Neural progenitor cell (in vitro differentiated cells): Measurements from ENCODE around the gene CADM1. TPM values are rescaled to one million over a fixed set of nuclear protein-coding genes. Genes with fewer than 3 reads are reported as not detected.

Source experiments
- DNase-seq: peaks from one replicate; pipeline ENCODE4 v3.0.0-alpha.2; 2016; ENCODE audit warnings: low spot score
- H2AFZ ChIP-seq: fragments of 200-600 bp; sonication (generic); replicated peaks from 2 replicates; pipeline ENCODE4 v1.6.1; 2016; ENCODE audit warnings: antibody characterized with exemption
- H3F3A ChIP-seq: fragments of 200-600 bp; sonication (generic); 2 replicates; pipeline ENCODE4 v1.6.1; 2016; ENCODE audit warnings: antibody characterized with exemption, low read depth
- H3K27ac ChIP-seq: fragments of 200-600 bp; sonication (generic); 2 replicates; pipeline ENCODE4 v1.5.1; 2016; ENCODE audit warnings: mild to moderate bottlenecking
- H3K27me3 ChIP-seq: fragments of 200-600 bp; sonication (generic); 2 replicates; pipeline ENCODE4 v1.6.1; 2016; ENCODE audit warnings: mild to moderate bottlenecking, moderate library complexity
- H3K36me3 ChIP-seq: fragments of 200-600 bp; sonication (generic); 2 replicates; pipeline ENCODE4 v1.5.1; 2016
- H3K4me1 ChIP-seq: fragments of 200-600 bp; sonication (generic); 2 replicates; pipeline ENCODE4 v1.6.1; 2016; ENCODE audit warnings: mixed run types
- H3K4me2 ChIP-seq: fragments of 200-600 bp; sonication (generic); 2 replicates; pipeline ENCODE4 v1.6.1; 2016
- H3K4me3 ChIP-seq: fragments of 200-600 bp; sonication (generic); 2 replicates; pipeline ENCODE4 v1.5.1; 2016
- H3K79me2 ChIP-seq: fragments of 200-600 bp; sonication (generic); 2 replicates; pipeline ENCODE4 v1.6.1; 2016; ENCODE audit warnings: low read depth
- H3K9ac ChIP-seq: fragments of 200-600 bp; sonication (generic); 2 replicates; pipeline ENCODE4 v1.6.1; 2016
- H3K9me3 ChIP-seq: fragments of 200-600 bp; sonication (generic); 2 replicates; pipeline ENCODE4 v1.5.1; 2016; ENCODE audit warnings: low read depth
- H4K20me1 ChIP-seq: fragments of 200-600 bp; sonication (generic); 2 replicates; pipeline ENCODE4 v1.6.1; 2016; ENCODE audit warnings: low read depth
- H3K27ac Mint-ChIP-seq: 3 replicates; pipeline ENCODE4 v1.8.0; 2021; ENCODE audit warnings: mixed read lengths
- H3K27me3 Mint-ChIP-seq: 2 replicates; pipeline ENCODE4 v1.8.0; 2022; ENCODE audit warnings: low read depth, mild to moderate bottlenecking, inconsistent platforms, moderate library complexity, mixed read lengths; ENCODE audit not compliant: insufficient read depth
- H3K36me3 Mint-ChIP-seq: 3 replicates; pipeline ENCODE4 v1.8.0; 2021; ENCODE audit warnings: mixed read lengths
- H3K4me1 Mint-ChIP-seq: 3 replicates; pipeline ENCODE4 v1.8.0; 2021; ENCODE audit warnings: mixed read lengths
- H3K4me3 Mint-ChIP-seq: 3 replicates; pipeline ENCODE4 v1.8.0; 2021; ENCODE audit warnings: mild to moderate bottlenecking, moderate library complexity, mixed read lengths
- H3K9me3 Mint-ChIP-seq: 3 replicates; pipeline ENCODE4 v1.8.0; 2020; ENCODE audit warnings: mixed read lengths
- EZH2 ChIP-seq: fragments of 200-600 bp; sonication (generic); IDR thresholded peaks from 2 replicates; pipeline ENCODE4 v1.6.1; 2017; ENCODE audit warnings: antibody characterized with exemption, mild to moderate bottlenecking, moderate library complexity
- EZH2phosphoT487 ChIP-seq: fragments of 200-600 bp; sonication (generic); IDR thresholded peaks from 2 replicates; pipeline ENCODE4 v1.6.1; 2017; ENCODE audit warnings: antibody characterized with exemption
- total RNA-seq: library from RNA; depleted of rRNA; stranded (reverse); fragments of >200 nt; gene quantifications from 2 replicates; pipeline ENCODE4 v1.2.3, GENCODE V29; 2015; ENCODE audit warnings: low replicate concordance
- TF ChIP-seq, protein P1 (sequence below): fragments of 200-600 bp; sonication (generic); IDR thresholded peaks from 2 replicates; pipeline ENCODE4 v1.5.1; 2017; ENCODE audit warnings: antibody characterized with exemption, mild to moderate bottlenecking

CADM1 gene
- total RNA-seq, 1 donor from 2014 or later: 123 TPM

DNA sequence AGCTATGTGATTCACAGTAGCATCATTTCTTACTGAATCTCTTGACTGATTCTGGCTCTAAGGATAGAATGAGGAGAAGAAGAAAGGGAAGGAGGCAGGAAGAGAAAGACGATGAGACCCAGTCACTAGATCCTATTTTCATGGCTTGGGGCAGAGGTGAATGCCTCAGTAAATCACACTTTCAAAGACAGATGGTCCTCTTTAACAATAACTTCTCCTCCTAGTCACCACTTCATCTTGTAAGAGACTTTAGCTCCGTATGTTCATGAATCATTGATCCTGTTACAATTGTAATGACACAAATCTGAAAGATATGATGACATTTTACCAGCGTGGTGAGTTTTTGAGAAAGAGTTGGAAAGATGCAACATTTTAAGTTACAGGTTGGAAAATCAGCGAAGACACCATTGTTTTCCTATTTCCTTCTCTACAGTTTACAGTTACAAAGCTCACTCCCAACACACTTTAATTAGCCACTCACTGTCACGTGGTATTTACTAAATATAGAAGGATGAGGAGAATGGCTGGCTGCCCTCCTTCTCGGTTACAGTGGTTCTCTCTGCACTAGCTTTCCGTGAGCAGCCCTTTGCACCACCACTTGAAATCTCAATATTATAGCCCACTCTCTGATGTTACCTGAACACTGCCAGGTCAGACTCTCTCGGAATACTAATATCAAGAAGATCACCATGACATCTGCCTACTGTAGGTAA lies 205.8 kb downstream of the CADM1 start:
- no peak overlapping the region for H3K4me2 ChIP-seq
- Mint-ChIP-seq H3K36me3 (no peaks in the 10 kb centered on the region), H3K27ac (no peak overlapping the region), H3K4me1 (peaks cover 17% of the 10 kb centered on the region), H3K27me3 (no peaks in the 10 kb centered on the region), H3K4me3 (no peak overlapping the region), H3K9me3 (no peaks in the 10 kb centered on the region)
- no peaks in the 10 kb centered on the region for H4K20me1 ChIP-seq
- H3K79me2 ChIP-seq: no peaks in the 10 kb centered on the region
- no peak overlapping the region for H3K9ac ChIP-seq
- no peak overlapping the region for H3K4me3 ChIP-seq
- no peaks in the 10 kb centered on the region for H3K27me3 ChIP-seq
- no peaks in the 10 kb centered on the region for H3K36me3 ChIP-seq
- no peak for DNase-seq
- no peak overlapping the region for H3K27ac ChIP-seq
- TF ChIP-seq, protein P1, sequence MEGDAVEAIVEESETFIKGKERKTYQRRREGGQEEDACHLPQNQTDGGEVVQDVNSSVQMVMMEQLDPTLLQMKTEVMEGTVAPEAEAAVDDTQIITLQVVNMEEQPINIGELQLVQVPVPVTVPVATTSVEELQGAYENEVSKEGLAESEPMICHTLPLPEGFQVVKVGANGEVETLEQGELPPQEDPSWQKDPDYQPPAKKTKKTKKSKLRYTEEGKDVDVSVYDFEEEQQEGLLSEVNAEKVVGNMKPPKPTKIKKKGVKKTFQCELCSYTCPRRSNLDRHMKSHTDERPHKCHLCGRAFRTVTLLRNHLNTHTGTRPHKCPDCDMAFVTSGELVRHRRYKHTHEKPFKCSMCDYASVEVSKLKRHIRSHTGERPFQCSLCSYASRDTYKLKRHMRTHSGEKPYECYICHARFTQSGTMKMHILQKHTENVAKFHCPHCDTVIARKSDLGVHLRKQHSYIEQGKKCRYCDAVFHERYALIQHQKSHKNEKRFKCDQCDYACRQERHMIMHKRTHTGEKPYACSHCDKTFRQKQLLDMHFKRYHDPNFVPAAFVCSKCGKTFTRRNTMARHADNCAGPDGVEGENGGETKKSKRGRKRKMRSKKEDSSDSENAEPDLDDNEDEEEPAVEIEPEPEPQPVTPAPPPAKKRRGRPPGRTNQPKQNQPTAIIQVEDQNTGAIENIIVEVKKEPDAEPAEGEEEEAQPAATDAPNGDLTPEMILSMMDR: no peak
- TF ChIP-seq EZH2phosphoT487 (no peak), EZH2 (no peak)
- H3K4me1 ChIP-seq: no peaks in the 10 kb centered on the region
- H3F3A ChIP-seq: no peaks in the 10 kb centered on the region
- no peak overlapping the region for H2AFZ ChIP-seq
- no peaks in the 10 kb centered on the region for H3K9me3 ChIP-seq

DNA sequence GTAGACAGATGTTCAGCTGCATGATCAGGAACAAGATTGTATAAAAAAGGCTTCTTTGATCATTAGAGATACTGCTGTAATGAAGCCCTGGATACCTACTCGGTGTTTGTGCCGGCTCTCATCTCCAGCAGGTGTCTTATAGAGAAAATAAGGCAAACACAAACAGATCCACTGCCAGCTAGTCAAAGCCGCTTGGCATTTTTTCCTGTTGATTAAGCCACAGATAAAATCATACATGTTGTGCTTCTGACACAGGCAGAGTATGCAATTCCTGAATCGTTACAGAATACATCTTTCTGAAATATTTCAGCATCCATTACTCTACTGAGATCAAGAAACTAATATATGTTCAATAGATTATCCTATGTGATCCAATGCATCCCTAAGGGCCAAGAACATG lies 206.9 kb downstream of the CADM1 start:
- TF ChIP-seq, protein P1: no peak
- TF ChIP-seq EZH2 (no peak), EZH2phosphoT487 (no peak)
- Histone ChIP-seq H3K4me3 (no peak overlapping the region), H3F3A (no peaks in the 10 kb centered on the region), H3K9me3 (no peaks in the 10 kb centered on the region), H4K20me1 (no peaks in the 10 kb centered on the region), H3K27me3 (no peaks in the 10 kb centered on the region), H3K27ac (no peak overlapping the region), H3K4me1 (no peaks in the 10 kb centered on the region), H3K4me2 (no peak overlapping the region), H2AFZ (no peak overlapping the region), H3K36me3 (no peaks in the 10 kb centered on the region), H3K79me2 (no peaks in the 10 kb centered on the region), H3K9ac (no peak overlapping the region)
- Mint-ChIP-seq H3K36me3 (no peaks in the 10 kb centered on the region), H3K9me3 (no peaks in the 10 kb centered on the region), H3K27me3 (no peaks in the 10 kb centered on the region), H3K4me3 (no peak overlapping the region), H3K27ac (no peak overlapping the region), H3K4me1 (peaks cover 7% of the 10 kb centered on the region)
- no peak for DNase-seq

DNA sequence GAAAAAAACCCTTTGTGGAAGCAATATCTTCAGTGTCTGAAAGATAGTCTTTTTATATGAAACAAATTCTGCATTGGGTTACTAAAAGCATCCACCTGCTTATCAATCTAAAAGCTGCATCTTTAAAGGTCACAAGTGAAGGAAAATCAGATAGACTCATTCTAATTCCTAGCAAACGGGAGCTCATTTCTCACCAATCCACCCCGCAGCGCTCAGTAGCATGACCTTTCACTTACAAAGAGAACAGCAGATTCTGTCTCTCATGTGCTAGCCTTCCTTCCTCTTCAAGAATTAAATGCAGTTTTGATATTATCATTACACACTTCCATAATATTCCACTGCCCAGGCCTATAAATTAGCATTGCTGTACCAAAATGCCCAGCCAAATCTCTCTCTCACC lies 212.9 kb downstream of the CADM1 start:
- H3K27ac Mint-ChIP-seq: no peak overlapping the region
- no peak overlapping the region for H3K4me3 Mint-ChIP-seq
- Histone ChIP-seq H3K4me3 (no peak overlapping the region), H3K27ac (no peak overlapping the region), H2AFZ (no peak overlapping the region), H3K36me3 (no peaks in the 10 kb centered on the region), H3F3A (no peaks in the 10 kb centered on the region), H3K9me3 (no peaks in the 10 kb centered on the region), H3K4me1 (peaks cover 20% of the 10 kb centered on the region), H3K4me2 (no peak overlapping the region), H4K20me1 (peaks cover 9% of the 10 kb centered on the region), H3K27me3 (no peaks in the 10 kb centered on the region), H3K79me2 (no peaks in the 10 kb centered on the region), H3K9ac (no peak overlapping the region)
- H3K9me3 Mint-ChIP-seq: no peaks in the 10 kb centered on the region
- peaks cover 27% of the 10 kb centered on the region for H3K4me1 Mint-ChIP-seq
- no peaks in the 10 kb centered on the region for H3K27me3 Mint-ChIP-seq
- no peaks in the 10 kb centered on the region for H3K36me3 Mint-ChIP-seq
- no peak for DNase-seq
- TF ChIP-seq, protein P1: no peak
- no peak for TF ChIP-seq EZH2phosphoT487
- TF ChIP-seq EZH2: no peak
